Hematopoietic multipotent progenitor cell treated with erythropoietin and hydrocortisone succinate and interleukin-3 and kit ligand, for 8 days (in vitro differentiated cells): ENCODE results near the gene VGLL4.
A peak's percentile ranks its signal among the peaks of the same experiment; 100 is the strongest.

Source experiments
- DNase-seq: peaks from one replicate; pipeline ENCODE4 v3.0.0-alpha.2; 2015

The VGLL4 gene

DNA sequence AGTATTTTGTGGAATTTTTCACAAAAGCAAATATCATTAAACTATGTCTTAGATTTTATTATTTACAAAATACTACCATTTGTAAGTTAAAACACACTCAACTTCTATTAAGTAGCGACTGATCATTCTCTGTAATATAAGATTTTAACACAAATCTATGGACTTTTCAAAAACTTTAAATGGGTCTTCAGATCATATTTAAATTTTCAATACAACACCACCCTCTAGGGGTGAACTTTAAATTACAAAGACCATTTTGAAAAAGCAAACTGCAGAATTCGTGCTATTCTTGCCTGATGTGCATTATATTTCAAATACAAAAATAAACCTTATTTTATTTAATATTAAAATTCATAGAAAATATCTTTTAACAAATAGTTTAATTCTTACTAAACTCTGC, 8.2 kb upstream of the VGLL4 start:
- peak; percentile 55 for DNase-seq

DNA sequence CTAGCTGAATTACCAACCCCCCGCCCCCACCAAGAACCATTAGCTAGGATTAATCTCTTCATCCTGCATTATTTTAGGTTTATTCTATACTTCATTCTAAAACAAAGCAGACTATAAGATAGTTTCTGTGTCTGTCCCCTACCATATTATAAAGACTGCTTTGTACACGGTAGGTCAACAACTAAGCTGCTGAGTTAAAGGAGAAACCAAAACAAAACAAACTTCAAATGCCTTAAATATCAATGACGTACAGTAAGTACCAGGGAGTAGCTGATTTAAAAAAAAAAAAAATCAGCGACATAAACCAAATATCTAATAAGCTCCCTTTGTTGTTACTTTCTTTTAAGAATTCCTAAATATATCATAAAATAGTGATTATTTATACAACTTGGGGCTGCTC, 7.8 kb upstream of the VGLL4 start:
- DNase-seq: no peak

DNA sequence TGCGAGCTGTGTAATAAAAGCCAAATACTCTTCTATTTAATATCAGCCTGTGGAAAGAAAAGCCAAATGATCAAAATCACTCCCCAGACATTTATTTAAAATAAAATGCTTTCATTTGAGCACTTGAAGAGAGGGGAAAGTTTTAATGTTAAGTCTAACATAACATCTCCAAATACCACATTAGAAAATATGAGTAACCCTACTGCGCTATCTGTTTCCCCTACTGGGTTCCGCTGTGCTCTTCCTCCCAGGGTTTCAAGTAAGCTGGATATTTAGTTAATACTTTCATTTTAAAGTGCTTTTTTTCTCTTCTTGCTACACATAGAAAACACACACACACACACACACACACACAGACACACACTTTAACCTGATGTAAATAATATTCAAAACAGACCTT, 6.7 kb upstream of the VGLL4 start:
- no peak for DNase-seq

DNA sequence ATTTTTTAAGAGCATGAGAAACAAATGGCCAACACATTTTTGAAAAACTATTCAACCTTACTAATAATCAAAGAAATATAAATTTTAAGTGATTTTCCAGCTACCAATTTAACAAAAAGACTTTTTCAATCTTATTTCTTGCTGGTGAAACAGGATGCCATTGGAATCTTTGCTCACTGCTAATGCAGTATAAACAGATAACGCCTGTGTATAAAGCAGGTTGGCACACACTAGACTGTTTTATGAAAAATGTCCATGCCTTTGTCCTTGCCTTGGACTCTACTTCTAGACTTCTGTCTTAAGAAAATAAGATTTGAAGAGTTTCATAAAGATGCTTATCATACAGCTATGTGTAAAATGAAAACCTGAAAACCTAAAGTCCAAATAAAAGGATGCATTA, 5.0 kb upstream of the VGLL4 start:
- no peak for DNase-seq

GRCh38 chr3:11643201-11643603, 513 bp downstream of the VGLL4 start:
- peak; percentile 66 for DNase-seq

DNA sequence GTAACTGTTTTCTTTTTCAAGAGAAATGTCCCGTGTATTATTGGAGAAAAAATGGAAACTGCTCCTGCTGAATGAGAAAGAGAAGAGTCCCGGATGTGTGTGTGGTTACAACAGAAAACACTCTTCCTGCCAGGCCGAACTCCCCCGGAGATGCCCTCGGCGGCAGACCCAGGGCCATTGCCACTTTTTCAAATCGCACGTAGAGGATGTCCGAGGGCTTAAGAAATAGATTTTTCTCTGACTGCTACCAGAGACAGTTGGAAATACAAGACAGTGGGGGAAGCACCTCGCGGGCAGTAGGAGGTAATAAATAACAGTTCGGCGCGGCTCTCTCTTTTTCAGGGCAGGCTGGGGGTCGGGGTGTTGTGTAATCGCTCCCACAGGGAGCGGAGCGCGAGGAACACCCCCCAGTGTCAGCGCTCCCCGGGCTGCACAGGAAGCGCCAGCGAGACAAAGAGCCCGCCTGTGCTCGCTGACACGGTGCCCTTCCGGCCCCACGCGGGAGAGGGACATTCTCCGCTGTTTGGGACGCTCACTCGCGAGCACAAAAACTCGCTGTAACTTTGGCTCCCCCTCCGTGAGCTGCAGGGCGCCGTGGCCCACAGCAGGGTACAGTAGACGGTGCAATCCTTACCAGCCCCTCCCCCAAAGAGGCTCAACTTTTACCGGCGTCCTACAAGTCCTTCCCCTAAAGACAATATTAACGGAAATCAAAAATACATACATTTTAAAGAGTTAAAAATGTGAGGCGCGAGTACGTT, 1.1 kb downstream of the VGLL4 start:
- peak; percentile 76 for DNase-seq

DNA sequence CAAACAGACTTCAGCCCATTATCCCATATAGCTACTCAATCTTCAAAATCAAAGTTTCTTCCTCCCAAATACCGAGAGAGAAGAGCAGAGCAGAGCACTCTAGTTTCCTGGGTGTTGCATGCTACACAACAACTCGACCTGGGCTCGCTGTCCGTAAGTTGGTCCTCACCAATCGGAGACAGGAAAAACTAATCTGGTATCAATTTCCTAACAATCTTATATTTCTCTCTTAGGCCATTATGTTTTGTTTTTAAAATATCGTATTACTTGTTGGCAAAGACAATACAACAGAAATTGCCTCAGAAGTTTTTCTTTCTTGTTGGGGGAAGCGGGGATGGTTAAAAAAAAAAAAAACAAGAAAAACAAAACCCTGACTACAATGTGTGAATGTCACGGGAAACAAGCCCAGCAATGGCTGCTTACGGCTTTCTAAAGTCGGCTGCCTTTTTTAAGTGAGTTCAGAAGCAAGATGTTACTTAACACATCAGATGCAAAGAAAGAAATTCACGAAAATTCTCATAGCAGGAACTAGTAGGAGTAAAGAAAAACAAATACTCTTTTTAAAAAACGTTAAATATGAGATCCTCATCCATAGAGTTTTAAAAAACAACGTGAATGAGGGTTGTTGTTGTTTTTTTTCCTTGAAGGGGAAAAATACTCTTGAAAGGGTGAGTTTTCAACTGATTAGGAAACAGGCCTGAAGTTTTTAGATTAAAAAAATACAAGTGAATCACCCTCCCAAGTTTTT, 1.9 kb downstream of the VGLL4 start:
- peak; percentile 51 for DNase-seq

GRCh38 chr3:11641316-11641682, 2.4 kb downstream of the VGLL4 start:
- no peak for DNase-seq

DNA sequence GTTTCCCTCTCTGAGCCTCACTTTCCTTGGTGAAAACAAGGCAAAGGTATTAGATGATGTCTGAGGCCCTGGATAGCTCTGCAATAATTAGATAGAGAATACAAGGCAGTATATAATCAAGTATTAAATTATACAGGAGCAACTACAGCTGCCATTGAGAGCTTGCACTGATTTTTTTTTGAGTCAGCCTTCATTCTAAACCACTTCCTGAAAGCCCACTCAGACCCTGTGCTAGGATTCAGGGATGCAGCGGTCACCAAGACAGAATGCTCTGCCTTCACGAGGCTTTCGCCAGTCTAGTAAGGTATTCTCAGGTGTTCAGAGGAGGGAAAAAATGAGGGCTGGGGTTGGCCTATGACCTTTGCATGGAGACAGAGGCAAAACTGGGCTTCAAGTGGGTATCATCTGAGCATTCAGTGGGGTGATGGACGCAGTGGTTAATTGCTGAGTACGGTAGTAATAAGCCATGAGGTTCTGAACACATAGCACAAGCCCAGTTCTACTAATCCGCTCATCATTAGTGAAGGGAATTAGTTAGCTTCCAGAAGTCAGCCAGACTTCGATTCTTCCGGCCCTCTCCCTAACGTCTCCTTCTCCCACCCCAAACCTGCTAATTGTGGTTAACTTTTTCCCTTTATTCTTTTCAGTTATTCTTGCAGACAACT, 3.6 kb downstream of the VGLL4 start:
- no peak for DNase-seq

DNA sequence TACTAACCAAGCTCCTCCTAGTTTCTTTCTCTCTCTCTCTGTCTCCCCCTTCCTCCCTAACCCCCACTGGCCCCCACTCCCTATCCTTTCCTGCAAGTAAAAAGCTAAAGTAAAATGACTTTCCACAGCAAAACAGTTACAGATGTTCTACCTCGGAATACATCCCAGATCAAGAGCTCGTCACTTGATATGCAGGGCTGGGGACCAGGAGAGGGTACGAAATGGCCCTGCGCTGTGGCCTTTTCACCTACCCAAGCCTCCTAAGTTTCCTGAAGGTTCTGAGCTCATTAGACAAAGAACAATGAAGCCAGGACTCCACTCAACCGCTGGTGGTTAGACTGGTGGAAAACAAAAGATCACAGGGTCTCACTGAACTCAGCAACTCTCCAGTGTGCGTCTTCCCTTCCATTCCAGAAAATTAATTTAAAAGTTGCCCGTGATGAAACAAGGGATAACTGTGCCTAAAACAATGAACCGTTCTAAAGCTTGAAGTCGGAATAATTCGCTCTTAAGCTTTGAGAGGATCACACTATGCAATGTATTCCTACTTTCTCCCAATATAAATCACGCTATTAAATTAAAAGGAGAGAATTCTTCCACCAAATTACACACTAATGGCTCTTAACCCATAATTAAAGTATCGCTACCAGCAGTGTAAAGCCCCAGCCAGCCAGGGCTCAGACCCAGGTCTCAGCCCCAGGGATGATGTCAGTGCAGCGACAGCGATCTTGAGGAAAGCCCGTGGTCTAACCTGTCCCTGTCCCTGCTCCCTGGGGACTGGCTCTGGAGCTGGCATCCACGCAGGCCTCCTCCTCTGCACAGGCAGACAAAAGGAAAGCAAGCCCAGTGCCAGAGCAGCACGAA, 5.0 kb downstream of the VGLL4 start:
- no peak for DNase-seq

GRCh38 chr3:11637901-11638458, 5.7 kb downstream of the VGLL4 start:
- DNase-seq: no peak

DNA sequence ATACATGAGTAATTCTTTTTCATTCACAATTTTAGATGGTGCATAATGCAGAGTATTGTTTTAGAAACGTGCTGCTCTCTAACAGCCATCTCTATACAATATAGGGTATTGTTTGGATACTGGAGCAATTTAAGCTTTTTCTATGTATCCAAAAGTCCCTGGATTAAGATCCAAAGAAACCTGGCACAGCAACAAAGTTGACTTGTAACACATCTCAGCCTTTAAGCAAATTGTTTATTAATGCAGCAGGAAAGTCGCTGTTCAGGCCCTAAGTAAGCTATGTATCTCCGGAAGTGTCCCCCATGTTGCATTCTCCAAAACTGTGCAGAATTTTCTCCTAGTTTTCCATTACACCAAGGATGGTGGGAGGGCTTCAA, 7.3 kb downstream of the VGLL4 start:
- DNase-seq: no peak

DNA sequence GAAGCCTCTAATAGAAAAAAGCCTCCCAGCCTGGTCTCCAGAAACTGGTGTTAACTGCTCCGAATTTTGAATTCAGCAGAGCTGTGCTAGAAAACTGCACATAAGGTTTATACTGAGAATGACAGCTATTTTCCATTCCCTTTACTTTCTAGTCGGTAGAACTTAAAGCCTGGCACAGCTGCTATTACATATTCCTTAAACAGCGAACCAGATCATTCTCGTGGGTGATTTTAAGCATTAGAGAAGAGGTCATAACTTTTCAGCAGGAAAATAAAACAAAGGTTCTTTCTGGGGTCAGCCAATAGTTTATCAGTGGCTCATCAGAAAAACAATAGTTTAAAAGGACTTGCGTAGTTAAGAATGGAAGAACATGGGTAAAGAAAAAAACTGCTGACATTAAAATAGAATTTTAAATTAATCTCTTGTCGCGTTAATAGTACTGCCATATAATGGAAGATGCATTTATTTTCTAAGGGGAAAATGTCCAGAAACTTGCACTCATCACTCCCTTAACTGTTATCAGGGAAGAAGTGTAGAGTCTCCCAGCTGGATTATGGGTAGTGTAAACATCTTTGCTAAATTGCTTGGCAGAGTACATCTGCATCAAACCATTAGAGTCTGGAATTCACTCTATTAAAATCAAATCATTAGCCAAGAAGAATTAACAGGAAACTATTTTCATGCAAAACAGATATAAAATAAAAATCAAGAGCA, 7.9 kb downstream of the VGLL4 start:
- DNase-seq: no peak

- no peak for DNase-seq
Measured at GRCh38 chr3:11634974-11635612, 8.6 kb downstream of the VGLL4 start.

DNA sequence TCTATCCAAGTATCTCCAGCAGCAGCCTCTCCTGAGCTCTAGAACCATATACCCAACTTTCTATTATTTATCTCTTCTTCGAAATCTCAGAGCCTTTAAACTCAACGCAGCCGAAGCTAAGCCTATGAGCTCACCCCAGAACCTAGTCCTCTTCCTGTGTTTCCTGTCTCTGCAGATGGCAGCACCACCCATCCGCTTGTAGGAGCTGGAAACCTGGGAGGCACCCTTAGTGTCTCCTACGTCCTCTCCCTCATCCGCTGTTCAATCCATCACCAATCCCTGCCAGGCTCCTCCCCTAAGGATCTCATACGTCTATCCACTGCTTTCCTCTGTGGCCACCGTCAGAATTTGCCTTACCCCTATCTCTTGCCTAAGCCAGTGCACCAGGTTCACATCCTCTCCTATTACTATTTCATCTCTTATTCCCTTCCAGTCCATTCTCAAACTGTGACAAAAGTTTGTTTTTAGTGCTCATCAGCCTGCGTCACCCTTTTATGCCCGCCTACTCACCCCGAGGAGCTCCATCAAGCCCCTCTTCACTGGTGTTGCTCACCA, 9.6 kb downstream of the VGLL4 start:
- no peak for DNase-seq

- peak; percentile 14 for DNase-seq
Measured at GRCh38 chr3:11632966-11633365, 10.7 kb downstream of the VGLL4 start.

DNA sequence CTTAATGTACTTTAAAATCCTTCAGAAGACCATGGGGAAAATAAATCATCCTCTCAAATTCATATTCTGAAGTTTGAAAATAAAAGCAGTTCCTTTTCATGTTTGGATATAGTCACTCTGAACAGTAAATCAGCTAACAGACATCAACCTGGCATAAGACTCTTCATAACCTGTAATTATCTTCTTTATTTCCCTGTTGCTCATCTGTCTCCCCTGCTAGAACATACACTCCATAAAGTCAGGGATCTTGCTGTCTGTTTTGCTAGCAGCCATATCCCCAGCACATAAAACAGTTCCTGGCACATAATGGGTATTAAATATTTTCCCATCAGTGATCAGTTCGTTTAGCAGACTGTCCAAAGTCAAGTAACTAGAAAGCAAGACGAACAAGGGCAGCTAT, 11.2 kb downstream of the VGLL4 start:
- DNase-seq: no peak

GRCh38 chr3:11631820-11632219, 11.9 kb downstream of the VGLL4 start:
- no peak for DNase-seq

GRCh38 chr3:11629716-11630115, 14.0 kb downstream of the VGLL4 start:
- DNase-seq: no peak

- DNase-seq: no peak
Measured at GRCh38 chr3:11627612-11628011, 16.1 kb downstream of the VGLL4 start.

DNA sequence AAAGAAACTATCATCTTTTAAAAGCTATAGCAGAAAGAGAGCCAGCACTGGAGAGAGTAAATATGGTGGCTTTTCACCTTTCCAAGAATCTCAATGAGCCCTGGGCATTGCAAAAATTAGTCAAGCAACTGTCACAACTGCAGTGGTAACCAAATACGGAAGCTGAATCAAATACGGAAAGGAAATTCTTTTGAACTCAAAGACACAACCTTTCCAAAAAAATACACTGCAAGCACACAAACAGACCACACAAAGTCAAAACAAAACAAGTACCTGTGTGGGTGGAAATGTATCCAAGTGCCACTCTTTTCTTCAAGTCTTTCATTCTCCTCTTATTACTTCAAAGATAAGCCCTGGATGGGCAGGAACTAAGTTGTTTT, 17.6 kb downstream of the VGLL4 start:
- DNase-seq: no peak
